ENCODE data around the gene AP3S2.
A peak's percentile ranks its signal among the peaks of the same experiment; 100 is the strongest.
"Not testable (repeated sequence)": the region's sequence is repeated elsewhere in the genome, so short reads cannot be mapped to it uniquely, and the experiment has no call there.

Gene AP3S2

DNA sequence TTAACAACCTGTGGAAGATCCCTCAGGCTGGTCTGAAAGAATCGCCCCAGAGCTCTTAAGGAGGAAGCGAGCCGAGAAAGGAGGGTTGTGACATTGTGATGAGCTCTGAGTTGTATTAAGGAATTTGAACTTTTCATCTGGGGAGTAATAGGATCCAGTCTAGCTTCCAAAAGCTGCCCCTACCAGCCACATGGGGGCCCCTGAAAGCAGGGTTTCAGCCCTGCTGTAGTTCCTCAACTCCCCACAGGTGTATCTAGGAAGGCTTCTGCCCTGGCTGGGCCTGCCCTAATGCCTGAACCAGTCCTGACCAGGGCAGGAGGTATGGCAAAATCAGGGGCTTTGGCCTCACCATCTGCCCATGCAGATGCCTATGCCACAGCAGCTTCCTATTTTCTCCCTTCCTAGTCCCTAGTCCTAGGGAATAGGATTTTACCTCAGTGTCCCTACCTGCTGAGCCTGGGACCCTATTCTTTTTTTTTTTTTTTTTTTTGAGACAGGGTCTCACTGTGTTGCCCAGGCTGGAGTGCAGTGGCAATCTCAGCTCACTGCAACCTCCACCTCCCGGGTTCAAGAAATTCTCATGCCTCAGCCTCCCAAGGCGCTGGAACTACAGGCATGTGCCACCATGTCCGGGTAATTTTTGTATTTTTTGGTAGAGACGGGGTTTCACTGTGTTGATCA, 5.0 kb upstream of the AP3S2 start:
- TF ChIP-seq, protein P1, sequence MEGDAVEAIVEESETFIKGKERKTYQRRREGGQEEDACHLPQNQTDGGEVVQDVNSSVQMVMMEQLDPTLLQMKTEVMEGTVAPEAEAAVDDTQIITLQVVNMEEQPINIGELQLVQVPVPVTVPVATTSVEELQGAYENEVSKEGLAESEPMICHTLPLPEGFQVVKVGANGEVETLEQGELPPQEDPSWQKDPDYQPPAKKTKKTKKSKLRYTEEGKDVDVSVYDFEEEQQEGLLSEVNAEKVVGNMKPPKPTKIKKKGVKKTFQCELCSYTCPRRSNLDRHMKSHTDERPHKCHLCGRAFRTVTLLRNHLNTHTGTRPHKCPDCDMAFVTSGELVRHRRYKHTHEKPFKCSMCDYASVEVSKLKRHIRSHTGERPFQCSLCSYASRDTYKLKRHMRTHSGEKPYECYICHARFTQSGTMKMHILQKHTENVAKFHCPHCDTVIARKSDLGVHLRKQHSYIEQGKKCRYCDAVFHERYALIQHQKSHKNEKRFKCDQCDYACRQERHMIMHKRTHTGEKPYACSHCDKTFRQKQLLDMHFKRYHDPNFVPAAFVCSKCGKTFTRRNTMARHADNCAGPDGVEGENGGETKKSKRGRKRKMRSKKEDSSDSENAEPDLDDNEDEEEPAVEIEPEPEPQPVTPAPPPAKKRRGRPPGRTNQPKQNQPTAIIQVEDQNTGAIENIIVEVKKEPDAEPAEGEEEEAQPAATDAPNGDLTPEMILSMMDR (IDR thresholded peaks at IDR 0.05; ENCODE audit: low read length, missing control alignments), result peak; percentile 62
- no peak overlapping the region for H3K4me3 ChIP-seq (replicated peaks; ENCODE audit: low read depth, low read length)
- DNase-seq (ENCODE audit: low read depth), result peak; percentile 55

DNA sequence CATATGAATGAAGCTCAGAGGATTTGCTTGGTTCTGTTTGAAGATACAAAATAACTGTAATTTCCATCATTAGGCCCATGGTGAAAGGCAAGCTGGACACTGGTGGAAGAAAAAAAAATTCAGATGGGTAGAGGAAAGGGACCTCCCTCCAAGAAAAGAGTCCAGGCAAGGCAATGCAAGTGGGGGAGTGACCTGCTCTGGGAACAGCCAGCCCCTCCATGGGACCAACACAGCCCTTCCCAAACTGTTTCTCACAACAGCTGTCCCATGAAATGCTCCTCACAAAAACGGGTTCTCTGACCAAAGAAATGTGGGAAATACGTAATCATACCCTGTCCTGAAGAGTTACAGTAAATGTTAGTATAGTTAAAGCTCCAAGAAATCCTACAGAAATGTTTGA, 4.4 kb upstream of the AP3S2 start:
- no peak overlapping the region for H3K4me3 ChIP-seq (replicated peaks; ENCODE audit: low read depth, low read length)
- no peak for DNase-seq (ENCODE audit: low read depth)
- TF ChIP-seq, protein P1 (IDR thresholded peaks at IDR 0.05; ENCODE audit: low read length, missing control alignments), result no peak

DNA sequence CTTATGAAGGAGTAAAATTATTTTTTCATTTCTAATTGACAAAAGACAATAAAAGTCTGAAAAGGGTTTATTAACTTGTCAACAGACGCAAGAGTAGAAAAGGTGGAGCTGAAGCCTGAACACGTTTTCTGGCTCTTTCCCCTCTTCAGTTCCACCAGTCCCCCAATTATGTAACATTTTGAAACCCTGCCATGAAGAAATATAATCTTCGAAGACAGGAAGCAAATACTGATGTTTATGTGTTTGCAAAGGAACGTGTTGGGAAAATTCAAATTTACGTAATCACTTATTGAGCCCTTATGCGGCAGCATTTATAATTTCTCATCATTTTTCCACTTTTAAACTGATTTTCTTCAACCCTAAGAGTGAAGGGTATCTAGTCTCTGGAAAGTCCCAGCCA, 767 bp downstream of the AP3S2 start:
- DNase-seq (ENCODE audit: low read depth), result peak; percentile 47
- H3K4me3 ChIP-seq (replicated peaks; ENCODE audit: low read depth, low read length), result peak overlapping the region; percentile 94
- TF ChIP-seq, protein P1 (IDR thresholded peaks at IDR 0.05; ENCODE audit: low read length, missing control alignments), result no peak

DNA sequence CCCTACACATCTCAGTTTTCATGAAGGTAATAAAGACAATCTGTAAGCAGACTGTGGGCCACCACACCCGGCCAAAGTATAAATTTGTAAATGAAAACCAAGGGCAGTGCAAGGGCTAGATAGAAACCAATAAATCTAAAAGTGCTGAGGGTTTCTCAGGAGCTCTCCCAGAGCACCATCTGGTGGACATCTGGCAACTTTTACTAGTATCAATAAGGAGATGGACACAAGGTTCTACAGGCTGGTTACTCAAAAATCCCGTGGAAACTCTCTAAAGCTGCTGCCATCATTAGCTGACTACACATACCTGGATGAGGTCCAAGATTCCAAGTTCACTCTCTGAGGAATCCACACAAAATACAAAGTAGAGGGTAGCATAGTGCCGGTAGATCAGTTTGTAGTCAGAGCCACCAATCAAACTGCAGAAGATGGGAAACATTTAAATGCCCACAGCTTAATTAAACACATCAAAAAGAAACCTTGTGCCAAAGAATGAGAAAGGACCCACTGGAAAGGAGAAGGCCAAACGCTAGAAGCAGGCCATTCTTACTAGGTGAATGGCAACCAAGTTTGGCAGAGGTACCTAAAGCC, 5.5 kb downstream of the AP3S2 start:
- peak; percentile 78 for DNase-seq (ENCODE audit: low read depth)
- TF ChIP-seq, protein P1 (IDR thresholded peaks at IDR 0.05; ENCODE audit: low read length, missing control alignments), result peak; percentile 58
- no peak overlapping the region for H3K4me3 ChIP-seq (replicated peaks; ENCODE audit: low read depth, low read length)

DNA sequence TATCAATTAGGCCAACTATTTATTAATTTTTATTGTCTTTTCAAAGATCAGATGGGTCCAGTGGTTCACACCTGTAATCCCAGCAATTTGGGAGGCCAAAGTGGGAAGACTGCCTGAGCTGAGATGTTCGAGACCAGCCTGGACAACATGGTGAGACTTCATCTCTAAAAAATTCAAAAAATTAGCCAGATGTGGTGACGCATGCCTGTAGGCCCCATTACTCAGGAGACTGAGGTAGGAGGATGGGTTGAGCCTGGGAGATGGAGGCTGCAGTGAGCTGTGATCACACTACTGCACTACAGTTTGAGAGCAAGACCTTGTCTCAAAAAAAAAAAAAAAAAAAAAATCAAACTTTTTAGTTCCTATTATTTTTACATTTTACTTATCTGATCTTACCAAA, 8.2 kb downstream of the AP3S2 start:
- no peak overlapping the region for H3K4me3 ChIP-seq (replicated peaks; ENCODE audit: low read depth, low read length)
- DNase-seq (ENCODE audit: low read depth), result no peak
- TF ChIP-seq, protein P1 (IDR thresholded peaks at IDR 0.05; ENCODE audit: low read length, missing control alignments), result no peak

DNA sequence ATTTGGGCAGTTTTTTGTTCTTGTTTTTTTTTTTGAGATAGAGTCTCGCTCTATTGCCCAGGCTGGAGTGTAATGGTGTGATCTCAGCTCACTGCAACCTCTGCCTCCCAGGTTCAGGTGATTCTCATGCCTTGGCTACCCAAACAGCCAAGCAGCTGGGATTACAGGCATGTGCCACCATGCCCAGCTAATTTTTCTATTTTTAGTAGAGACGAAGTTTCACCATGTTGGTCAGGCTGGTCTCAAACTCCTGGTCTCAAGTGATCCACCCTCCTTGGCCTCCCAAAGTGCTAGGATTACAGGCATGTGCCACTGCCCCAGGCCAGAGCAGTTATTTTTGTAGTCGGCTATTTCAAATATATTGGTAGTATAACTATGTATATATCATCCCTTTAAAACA, 8.6 kb downstream of the AP3S2 start:
- H3K4me3 ChIP-seq (replicated peaks; ENCODE audit: low read depth, low read length); DNase-seq (ENCODE audit: low read depth): not testable (repeated sequence)

DNA sequence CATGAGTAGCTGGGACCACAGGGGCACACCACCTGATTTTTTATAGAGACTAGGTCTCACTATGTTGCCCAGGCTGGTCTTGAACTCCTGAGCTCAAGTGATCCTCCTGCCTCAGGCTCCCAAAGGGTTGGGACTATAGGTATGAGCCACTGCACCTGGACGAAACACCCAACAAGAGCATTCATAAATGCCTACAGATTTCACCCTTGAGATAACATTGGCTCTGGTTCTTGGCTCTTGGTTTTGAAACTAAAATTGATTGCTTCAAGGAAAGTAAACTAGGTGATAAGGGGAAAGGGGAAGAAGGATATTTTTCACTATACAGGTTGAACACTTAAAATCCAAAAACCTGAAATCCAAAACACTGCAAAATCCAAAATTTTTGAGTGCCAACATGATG, 10.3 kb downstream of the AP3S2 start:
- no peak for DNase-seq (ENCODE audit: low read depth)
- no peak overlapping the region for H3K4me3 ChIP-seq (replicated peaks; ENCODE audit: low read depth, low read length)
- TF ChIP-seq, protein P1 (IDR thresholded peaks at IDR 0.05; ENCODE audit: low read length, missing control alignments), result no peak

Measured in fibroblast of pulmonary artery (primary cell).